Measurements from ENCODE around the gene ASCC1. TPM values are rescaled to one million over a fixed set of nuclear protein-coding genes. Genes with fewer than 3 reads are reported as not detected.
A peak's percentile ranks its signal among the peaks of the same experiment; 100 is the strongest.
"Not testable (repeated sequence)": the region's sequence is repeated elsewhere in the genome, so short reads cannot be mapped to it uniquely, and the experiment has no call there.

The ASCC1 gene
- total and polyA plus RNA-seq, 9 donors, result 21.6 to 53.9 (median 31.1) TPM

DNA sequence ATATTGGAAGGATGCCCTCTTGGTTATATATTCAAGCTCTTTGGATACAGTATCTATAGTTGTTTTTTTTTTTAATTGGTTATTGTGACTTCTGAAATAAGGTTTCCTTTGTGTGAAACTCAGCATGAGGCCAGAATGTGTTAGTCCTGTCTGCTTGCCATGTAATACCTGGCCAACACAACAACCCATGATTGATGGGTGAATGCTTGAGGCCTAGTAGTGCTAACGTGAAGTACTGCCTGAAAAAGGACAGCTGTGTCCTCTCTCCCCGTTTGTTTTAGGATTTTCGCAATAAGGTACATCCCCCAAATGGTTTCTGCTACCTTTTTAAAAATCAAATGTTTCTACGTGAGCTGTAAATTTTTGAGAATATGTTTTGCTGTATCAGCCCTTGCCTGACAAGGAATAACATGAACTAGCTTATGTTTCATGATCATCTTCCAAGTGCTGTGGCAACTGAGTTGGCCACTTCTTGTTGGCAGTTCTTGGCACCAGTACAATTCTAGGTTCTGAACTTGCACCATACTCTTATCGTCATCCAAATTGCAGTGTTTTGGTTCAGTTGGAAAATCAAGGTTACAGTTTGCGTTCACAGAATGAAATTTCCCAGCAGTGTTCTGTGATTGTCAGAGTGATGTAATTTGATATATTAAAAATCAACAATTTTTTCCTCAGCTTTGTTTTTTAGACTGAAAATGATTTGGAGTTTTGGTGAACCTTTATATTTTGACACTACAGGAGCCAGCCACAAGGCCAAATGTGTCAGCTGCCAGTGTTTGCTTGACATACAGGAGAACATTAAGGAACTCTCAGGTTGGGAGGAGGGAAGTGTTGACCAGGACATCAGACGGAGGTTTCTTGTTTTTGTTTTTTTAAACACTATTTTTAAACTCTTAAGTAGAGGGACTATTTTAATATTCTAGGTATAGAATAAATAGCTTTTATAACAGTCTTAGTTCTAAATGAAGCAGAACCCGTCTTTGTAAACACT, 13.5 kb upstream of the ASCC1 start:
- 14 to 29% (median 15%) methylated on average over 8 of the region's 8 CpGs for WGBS, 3 donors
- H3K36me3 ChIP-seq, result no peaks in the 10 kb centered on the region
- no peak overlapping the region for H3K4me3 ChIP-seq
- H3K27ac ChIP-seq, result peak overlapping the region; percentile 52 to 86
- H3K9me3 ChIP-seq, result no peaks in the 10 kb centered on the region
- H3K27me3 ChIP-seq, result no peaks in the 10 kb centered on the region
- H3K4me1 ChIP-seq (ENCODE audit: insufficient read depth), result peaks cover 11% of the 10 kb centered on the region
- intact Hi-C loops (cut with DNase I), result loop anchor here in 1 of 4 donors (10.0 kb wide), 1 partner anchor 95 kb away; no protein-coding TSS in a partner anchor
- peak in 2 of 5 donors; percentile 35 to 39 for DNase-seq
- TF ChIP-seq POLR2A (IDR thresholded peaks at IDR 0.05) (no peak), EP300 (IDR thresholded peaks at IDR 0.05) (peak; percentile 71)
- TF ChIP-seq, protein P1, sequence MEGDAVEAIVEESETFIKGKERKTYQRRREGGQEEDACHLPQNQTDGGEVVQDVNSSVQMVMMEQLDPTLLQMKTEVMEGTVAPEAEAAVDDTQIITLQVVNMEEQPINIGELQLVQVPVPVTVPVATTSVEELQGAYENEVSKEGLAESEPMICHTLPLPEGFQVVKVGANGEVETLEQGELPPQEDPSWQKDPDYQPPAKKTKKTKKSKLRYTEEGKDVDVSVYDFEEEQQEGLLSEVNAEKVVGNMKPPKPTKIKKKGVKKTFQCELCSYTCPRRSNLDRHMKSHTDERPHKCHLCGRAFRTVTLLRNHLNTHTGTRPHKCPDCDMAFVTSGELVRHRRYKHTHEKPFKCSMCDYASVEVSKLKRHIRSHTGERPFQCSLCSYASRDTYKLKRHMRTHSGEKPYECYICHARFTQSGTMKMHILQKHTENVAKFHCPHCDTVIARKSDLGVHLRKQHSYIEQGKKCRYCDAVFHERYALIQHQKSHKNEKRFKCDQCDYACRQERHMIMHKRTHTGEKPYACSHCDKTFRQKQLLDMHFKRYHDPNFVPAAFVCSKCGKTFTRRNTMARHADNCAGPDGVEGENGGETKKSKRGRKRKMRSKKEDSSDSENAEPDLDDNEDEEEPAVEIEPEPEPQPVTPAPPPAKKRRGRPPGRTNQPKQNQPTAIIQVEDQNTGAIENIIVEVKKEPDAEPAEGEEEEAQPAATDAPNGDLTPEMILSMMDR (IDR thresholded peaks at IDR 0.05), result no peak

DNA sequence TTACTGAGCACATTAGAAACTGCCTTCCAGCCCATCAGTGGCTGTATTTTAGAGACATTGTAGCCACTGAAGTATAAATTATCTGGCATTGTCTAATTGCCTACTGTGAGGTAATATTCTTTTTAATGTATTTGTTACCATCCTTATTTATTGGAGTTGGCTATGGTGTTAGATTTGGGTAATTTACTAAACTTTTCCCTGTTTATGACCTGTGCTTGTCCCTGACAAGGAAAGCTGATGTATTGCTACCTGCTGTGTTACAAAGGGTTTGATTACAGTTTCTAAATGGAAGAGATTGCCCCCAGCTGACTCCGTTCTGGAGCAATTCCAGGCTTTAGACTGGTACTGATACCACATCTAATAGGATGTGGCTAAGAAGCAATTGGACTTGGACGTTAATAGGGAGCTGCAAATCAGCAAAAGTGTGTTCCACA, 12.3 kb upstream of the ASCC1 start:
- Histone ChIP-seq H3K4me1 (ENCODE audit: insufficient read depth) (peaks cover 14% of the 10 kb centered on the region), H3K27me3 (no peaks in the 10 kb centered on the region), H3K36me3 (no peaks in the 10 kb centered on the region), H3K4me3 (no peak overlapping the region), H3K27ac (peak overlapping the region; percentile 29 to 86), H3K9me3 (no peaks in the 10 kb centered on the region)
- no peak for TF ChIP-seq EP300 (IDR thresholded peaks at IDR 0.05)
- TF ChIP-seq POLR2A (IDR thresholded peaks at IDR 0.05), result no peak
- TF ChIP-seq, protein P1 (IDR thresholded peaks at IDR 0.05), result no peak
- peak in 1 of 5 donors; percentile 7 for DNase-seq
- WGBS, 3 donors, result 51 to 70% (median 52%) methylated on average over 2 of the region's 2 CpGs
- intact Hi-C loops (cut with DNase I), result no loop called here

GRCh38 chr10:72227826-72228225, 11.8 kb upstream of the ASCC1 start:
- TF ChIP-seq EP300 (IDR thresholded peaks at IDR 0.05), result no peak
- TF ChIP-seq, protein P1 (IDR thresholded peaks at IDR 0.05), result no peak
- no peak for TF ChIP-seq POLR2A (IDR thresholded peaks at IDR 0.05)
- intact Hi-C loops (cut with DNase I), result no loop called here
- Histone ChIP-seq H3K9me3 (no peaks in the 10 kb centered on the region), H3K27me3 (no peaks in the 10 kb centered on the region), H3K4me1 (ENCODE audit: insufficient read depth) (peaks cover 16% of the 10 kb centered on the region), H3K4me3 (no peak overlapping the region), H3K27ac (peak overlapping the region in 1 of 2 donors; percentile 86), H3K36me3 (no peaks in the 10 kb centered on the region)
- peak in 1 of 5 donors; percentile 9 for DNase-seq
- WGBS, 3 donors, result 84 to 94% (median 85%) methylated on average over 6 of the region's 6 CpGs

DNA sequence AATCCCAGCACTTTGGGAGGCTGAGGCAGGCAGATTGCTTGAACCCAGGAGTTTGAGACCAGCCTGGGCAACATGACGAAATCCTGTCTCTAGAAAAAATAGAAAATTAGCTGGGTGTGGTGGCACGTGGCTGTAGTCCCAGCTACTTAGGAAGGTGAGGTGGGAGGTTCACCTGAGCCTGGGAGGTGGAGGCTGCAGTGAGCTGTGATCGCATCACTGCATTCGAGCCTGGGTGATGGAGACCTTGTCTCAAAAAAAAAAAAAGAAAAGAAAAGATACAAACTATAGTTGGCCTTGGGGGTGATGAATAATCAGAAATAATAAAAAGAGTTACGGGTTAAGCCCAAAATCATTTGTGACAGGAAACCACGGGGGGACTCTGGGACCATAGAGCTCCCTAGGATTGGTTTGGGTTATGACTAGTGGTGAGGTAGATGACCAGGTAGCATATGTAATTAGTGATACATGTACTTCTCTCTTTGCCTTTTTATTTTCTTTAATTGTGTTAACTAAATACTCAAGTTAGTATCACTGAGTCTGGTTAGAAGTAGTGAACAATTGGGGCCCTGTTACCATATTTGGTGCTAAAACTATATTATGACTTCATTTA, 10.4 kb upstream of the ASCC1 start:
- DNase-seq, result peak in 3 of 5 donors; percentile 7 to 21 (median 14)
- H3K36me3 ChIP-seq, result no peaks in the 10 kb centered on the region
- H3K4me1 ChIP-seq (ENCODE audit: insufficient read depth), result peaks cover 16% of the 10 kb centered on the region
- TF ChIP-seq, protein P1 (IDR thresholded peaks at IDR 0.05), result no peak
- TF ChIP-seq POLR2A (IDR thresholded peaks at IDR 0.05) (no peak), EP300 (IDR thresholded peaks at IDR 0.05) (no peak)
- H3K27me3 ChIP-seq, result no peaks in the 10 kb centered on the region
- H3K27ac ChIP-seq, result peak overlapping the region; percentile 15 to 26
- no peak overlapping the region for H3K4me3 ChIP-seq
- H3K9me3 ChIP-seq, result no peaks in the 10 kb centered on the region
- 88 to 91% (median 89%) methylated on average over 6 of the region's 6 CpGs for WGBS, 3 donors
- intact Hi-C loops (cut with DNase I), result no loop called here

- H3K4me3 ChIP-seq; H3K4me1 ChIP-seq (ENCODE audit: insufficient read depth); H3K27me3 ChIP-seq; H3K36me3 ChIP-seq; H3K9me3 ChIP-seq: not testable (repeated sequence)
- peak overlapping the region; percentile 54 to 77 for H3K27ac ChIP-seq
- peak in 2 of 5 donors; percentile 8 to 20 for DNase-seq
- intact Hi-C loops (cut with DNase I), result loop anchor here in 1 of 4 donors (5.0 kb wide), 1 partner anchor 33 kb away; no protein-coding TSS in a partner anchor
- WGBS, 3 donors, result 88 to 97% (median 92%) methylated on average over 6 of the region's 6 CpGs
Measured at GRCh38 chr10:72224191-72224590, 8.1 kb upstream of the ASCC1 start.
